ENCODE measurements around the gene TNS2. TPM values are rescaled to one million over a fixed set of nuclear protein-coding genes. Genes with fewer than 3 reads are reported as not detected.
A peak's percentile ranks its signal among the peaks of the same experiment; 100 is the strongest.

TNS2 gene
- total and polyA plus RNA-seq, 5 experiments from 2014 or later, result 0.13 to 3.0 (median 1.3) TPM; not detected in 1

GRCh38 chr12:53065975-53066931 is 16.4 kb downstream of the TNS2 start:
- Mint-ChIP-seq H3K36me3 (peaks cover 0 to 63% (median 7%) of the 10 kb centered on the region in 3 donors), H3K27ac (peak overlapping the region in 8 of 10 donors; percentile 33 to 88 (median 68)), H3K9me3 (no peaks in the 10 kb centered on the region), H3K27me3 (no peaks in the 10 kb centered on the region), H3K4me1 (peaks cover 12 to 31% (median 18%) of the 10 kb centered on the region in 4 donors), H3K4me3 (no peak overlapping the region)
- DNase-seq, result peak; percentile 31 to 75 (median 60)
- peak; percentile 63 to 83 for ATAC-seq
- POLR2A ChIA-PET, result interaction anchor here (0.6 to 6.4 kb wide), 7 partner anchors 13 to 223 kb away, joined by 3 to 34 read pairs (median 4); partner anchors contain the start of genes IGFBP6, SOAT2 and SPRYD3

- DNase-seq (peak in 1 of 10 donors; percentile 28), ATAC-seq (no peak)
- H3K4me3 Mint-ChIP-seq, result no peak overlapping the region
- peak overlapping the region in 5 of 10 donors; percentile 0 to 81 (median 53) for H3K27ac Mint-ChIP-seq
- H3K9me3 Mint-ChIP-seq, result no peaks in the 10 kb centered on the region
- H3K4me1 Mint-ChIP-seq, result peaks cover 14 to 35% (median 22%) of the 10 kb centered on the region in 4 donors
- H3K27me3 Mint-ChIP-seq, result no peaks in the 10 kb centered on the region
- H3K36me3 Mint-ChIP-seq, result peaks cover 0 to 74% (median 7%) of the 10 kb centered on the region in 3 donors
- POLR2A ChIA-PET, result interaction anchor here (2.7 to 6.4 kb wide), 2 partner anchors 12 to 31 kb away, joined by 14 to 34 read pairs; partner anchors contain the start of genes IGFBP6 and SPRYD3
Measured at GRCh38 chr12:53067074-53067992, 17.5 kb downstream of the TNS2 start.

DNA sequence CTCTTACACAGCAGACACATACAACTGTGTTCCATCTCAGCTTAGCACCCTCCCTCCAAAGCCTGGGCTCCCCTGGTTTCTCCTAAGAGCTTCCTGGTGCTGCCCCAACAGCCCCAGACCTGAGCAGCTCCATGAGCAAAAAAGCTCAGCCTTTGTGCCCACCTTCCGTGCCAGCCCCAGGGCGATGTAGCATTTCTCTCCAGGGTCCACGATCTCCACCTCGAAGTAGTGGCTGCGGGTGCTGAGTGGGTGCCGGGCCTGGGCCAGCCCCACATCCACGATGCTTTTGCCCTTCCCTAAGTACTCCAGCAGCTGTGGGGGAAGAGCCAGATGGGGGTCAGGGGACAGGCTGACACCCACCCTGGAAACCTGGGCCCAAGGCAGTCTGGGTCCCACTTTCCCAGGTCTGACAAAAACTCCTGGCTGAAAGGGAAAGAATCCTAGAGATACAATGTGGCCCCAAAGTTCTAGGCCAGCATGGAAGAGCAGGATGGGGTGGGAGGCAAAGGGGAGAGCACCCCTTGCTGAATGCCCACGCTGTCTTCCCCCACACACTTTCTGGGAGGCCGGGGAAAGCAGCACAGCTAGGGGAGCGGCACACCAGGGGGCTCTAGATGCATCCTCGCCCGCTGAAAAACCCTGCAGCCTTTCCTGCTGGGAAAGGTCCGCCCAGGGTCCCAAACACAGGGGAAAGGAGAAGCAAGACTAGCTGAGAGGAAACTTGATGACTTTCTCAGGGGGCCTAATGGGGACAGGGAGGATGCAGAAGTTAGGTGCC is 18.3 kb downstream of the TNS2 start:
- POLR2A ChIA-PET, result interaction anchor here (1.3 to 6.4 kb wide), 3 partner anchors 11 to 30 kb away, joined by 5 to 34 read pairs (median 14); partner anchors contain the start of genes IGFBP6 and SPRYD3
- no peaks in the 10 kb centered on the region for H3K9me3 Mint-ChIP-seq
- H3K4me1 Mint-ChIP-seq, result peaks cover 16 to 37% (median 27%) of the 10 kb centered on the region in 4 donors
- H3K36me3 Mint-ChIP-seq, result peaks cover 0 to 82% (median 7%) of the 10 kb centered on the region in 3 donors
- no peak overlapping the region for H3K4me3 Mint-ChIP-seq
- no peak for ATAC-seq
- peak overlapping the region in 8 of 10 donors; percentile 33 to 67 (median 46) for H3K27ac Mint-ChIP-seq
- DNase-seq, result peak in 1 of 10 donors; percentile 28
- H3K27me3 Mint-ChIP-seq, result no peaks in the 10 kb centered on the region

DNA sequence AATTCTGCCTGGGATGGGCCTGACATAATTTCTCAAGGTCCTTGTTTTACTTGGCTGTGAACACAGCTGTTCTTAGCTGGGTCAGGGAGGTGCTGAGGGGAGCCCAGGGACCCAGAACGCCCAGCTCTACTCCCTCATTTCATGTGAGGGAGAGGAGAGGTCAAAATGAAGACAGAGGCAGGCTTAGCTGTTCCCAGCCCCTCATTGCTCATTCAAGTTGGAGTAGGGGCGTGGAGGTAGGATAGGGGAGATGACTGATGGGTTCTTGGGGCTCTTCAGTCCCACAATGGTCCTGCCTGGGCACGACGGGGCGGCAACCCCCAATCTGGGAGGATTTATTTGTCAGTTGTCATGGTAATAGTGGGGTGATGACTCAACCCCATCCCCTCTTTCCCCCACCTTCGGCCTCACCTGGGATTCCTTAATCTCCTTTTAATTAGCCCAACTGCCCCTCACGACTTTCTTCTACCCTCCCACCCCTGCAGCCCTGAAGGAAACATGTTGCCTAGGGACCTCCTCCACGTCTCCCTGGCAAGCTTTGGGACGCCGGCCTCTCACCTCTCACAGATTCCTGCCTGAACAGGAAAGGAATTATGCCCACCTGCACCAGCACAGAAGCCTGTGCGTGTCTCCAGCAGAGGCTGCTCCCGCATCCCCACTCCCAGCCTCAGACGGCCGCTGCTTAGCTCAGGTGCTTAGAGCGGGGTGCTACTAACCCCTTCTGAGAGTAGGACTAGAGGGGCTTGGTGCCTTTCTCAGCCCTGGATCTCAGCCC is 19.1 kb downstream of the TNS2 start:
- Mint-ChIP-seq H3K4me1 (peaks cover 16 to 41% (median 30%) of the 10 kb centered on the region in 4 donors), H3K4me3 (no peak overlapping the region), H3K27me3 (no peaks in the 10 kb centered on the region), H3K36me3 (peaks cover 0 to 84% (median 9%) of the 10 kb centered on the region in 3 donors), H3K27ac (peak overlapping the region in 4 of 10 donors; percentile 7 to 76 (median 34)), H3K9me3 (no peaks in the 10 kb centered on the region)
- ATAC-seq (no peak), DNase-seq (no peak)
- POLR2A ChIA-PET, result interaction anchor here (1.3 to 6.4 kb wide), 2 partner anchors 10 to 29 kb away, joined by 5 to 34 read pairs; partner anchors contain the start of genes IGFBP6 and SPRYD3

DNA sequence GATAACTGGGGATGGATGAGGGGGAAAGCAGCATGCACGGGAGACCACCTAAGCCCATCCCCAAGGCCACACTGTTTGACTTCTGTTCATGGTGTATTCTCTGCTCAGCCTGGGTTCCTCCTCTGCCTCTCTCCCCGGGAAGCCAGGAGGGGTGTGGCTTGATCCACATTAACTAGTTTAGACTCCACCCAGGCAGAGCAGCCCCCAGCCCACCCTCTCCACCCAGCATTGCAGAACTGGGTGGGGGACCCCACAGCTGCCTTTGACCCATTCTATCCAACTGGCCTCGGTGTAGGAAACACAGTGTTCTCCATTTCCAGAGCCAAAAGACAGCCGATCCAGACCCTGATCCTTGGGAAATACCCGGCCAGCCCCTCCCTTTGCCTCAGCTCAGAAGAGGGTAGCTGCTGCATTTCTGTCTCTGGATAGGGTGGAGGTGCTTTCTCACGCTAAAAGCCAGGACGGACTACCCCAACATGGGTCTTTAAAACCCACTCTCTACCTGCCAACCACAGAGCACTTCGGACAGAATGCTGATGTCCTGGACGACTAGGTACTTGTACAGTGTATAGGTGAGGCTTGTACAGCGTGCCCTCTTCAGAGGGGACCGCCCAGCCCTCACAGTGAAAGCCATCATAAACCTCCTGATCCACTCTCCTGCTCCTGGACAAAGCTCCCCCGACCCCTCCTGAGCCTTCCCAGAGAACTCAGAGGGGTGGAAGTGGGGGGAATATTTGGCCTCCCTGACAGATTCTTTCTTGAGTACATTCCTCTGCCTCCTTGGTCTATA is 20.0 kb downstream of the TNS2 start:
- H3K4me1 Mint-ChIP-seq, result peaks cover 21 to 48% (median 38%) of the 10 kb centered on the region in 4 donors
- POLR2A ChIA-PET, result interaction anchor here (1.0 to 6.4 kb wide), 2 partner anchors 14 to 29 kb away, joined by 3 to 34 read pairs; partner anchors contain the start of gene IGFBP6
- DNase-seq (no peak), ATAC-seq (no peak)
- H3K36me3 Mint-ChIP-seq, result peaks cover 0 to 86% (median 13%) of the 10 kb centered on the region in 3 donors
- no peaks in the 10 kb centered on the region for H3K9me3 Mint-ChIP-seq
- no peak overlapping the region for H3K4me3 Mint-ChIP-seq
- H3K27me3 Mint-ChIP-seq, result no peaks in the 10 kb centered on the region
- H3K27ac Mint-ChIP-seq, result peak overlapping the region in 6 of 10 donors; percentile 13 to 76 (median 47)

GRCh38 chr12:53070877-53071492 is 21.1 kb downstream of the TNS2 start:
- H3K36me3 Mint-ChIP-seq, result peaks cover 0 to 90% (median 11%) of the 10 kb centered on the region in 3 donors
- no peaks in the 10 kb centered on the region for H3K27me3 Mint-ChIP-seq
- H3K27ac Mint-ChIP-seq, result peak overlapping the region in 7 of 10 donors; percentile 25 to 73 (median 40)
- DNase-seq (no peak), ATAC-seq (no peak)
- POLR2A ChIA-PET, result interaction anchor here (0.6 to 1.3 kb wide), 5 partner anchors 10 to 250 kb away, joined by 3 to 8 read pairs (median 4); partner anchors contain the start of gene AAAS
- H3K9me3 Mint-ChIP-seq, result no peaks in the 10 kb centered on the region
- H3K4me1 Mint-ChIP-seq, result peaks cover 23 to 51% (median 42%) of the 10 kb centered on the region in 4 donors
- no peak overlapping the region for H3K4me3 Mint-ChIP-seq

GRCh38 chr12:53071591-53072551 is 22.0 kb downstream of the TNS2 start:
- Mint-ChIP-seq H3K27me3 (no peaks in the 10 kb centered on the region), H3K27ac (peak overlapping the region in 5 of 10 donors; percentile 28 to 86 (median 62)), H3K36me3 (peaks cover 0 to 90% (median 11%) of the 10 kb centered on the region in 3 donors), H3K4me1 (peaks cover 21 to 52% (median 42%) of the 10 kb centered on the region in 4 donors), H3K9me3 (no peaks in the 10 kb centered on the region), H3K4me3 (no peak overlapping the region)
- POLR2A ChIA-PET, result interaction anchor here (0.6 to 1.3 kb wide), 5 partner anchors 9 to 250 kb away, joined by 3 to 8 read pairs (median 4); partner anchors contain the start of gene AAAS
- ATAC-seq (no peak), DNase-seq (no peak)

GRCh38 chr12:53073881-53074280 is 24.0 kb downstream of the TNS2 start:
- peak overlapping the region in 3 of 10 donors; percentile 6 to 56 (median 43) for H3K27ac Mint-ChIP-seq
- peaks cover 23 to 64% (median 57%) of the 10 kb centered on the region in 4 donors for H3K4me1 Mint-ChIP-seq
- no peaks in the 10 kb centered on the region for H3K9me3 Mint-ChIP-seq
- peaks cover 0 to 80% (median 11%) of the 10 kb centered on the region in 3 donors for H3K36me3 Mint-ChIP-seq
- H3K27me3 Mint-ChIP-seq, result no peaks in the 10 kb centered on the region
- POLR2A ChIA-PET, result no interaction called here
- peak overlapping the region in 1 of 10 donors; percentile 14 for H3K4me3 Mint-ChIP-seq
- no peak for ATAC-seq
- no peak for DNase-seq

Data from naive thymus-derived CD8-positive, alpha-beta T cell (primary cell).